Rectal smooth muscle tissue (tissue), 1 donor: ENCODE results near the gene UBFD1.
A peak's percentile ranks its signal among the peaks of the same experiment; 100 is the strongest.
"Not testable (repeated sequence)": the region's sequence is repeated elsewhere in the genome, so short reads cannot be mapped to it uniquely, and the experiment has no call there.

Experiments
- H3K27ac ChIP-seq: one replicate; pipeline ENCODE4 v1.7.0; 2013; ENCODE audit warnings: low read depth, low read length, inconsistent platforms
- H3K27me3 ChIP-seq: one replicate; pipeline ENCODE4 v1.7.0; 2013; ENCODE audit warnings: low read length; ENCODE audit not compliant: control insufficient read depth, insufficient read depth
- H3K36me3 ChIP-seq: one replicate; pipeline ENCODE4 v1.7.0; 2013; ENCODE audit warnings: low read length; ENCODE audit not compliant: control insufficient read depth, insufficient read depth
- H3K4me1 ChIP-seq: one replicate; pipeline ENCODE4 v1.7.0; 2013; ENCODE audit warnings: low read length; ENCODE audit not compliant: control insufficient read depth, insufficient read depth
- H3K4me3 ChIP-seq: one replicate; pipeline ENCODE4 v1.7.0; 2013; ENCODE audit warnings: low read length
- H3K9ac ChIP-seq: one replicate; pipeline ENCODE4 v1.7.0; 2013; ENCODE audit warnings: low read length

Gene UBFD1

GRCh38 chr16:23534868-23535860 is 22.4 kb upstream of the UBFD1 start:
- Histone ChIP-seq H3K36me3 (peaks cover 15% of the 10 kb centered on the region), H3K4me3 (no peak overlapping the region), H3K27ac (no peak overlapping the region)

GRCh38 chr16:23535901-23536300 is 21.6 kb upstream of the UBFD1 start:
- Histone ChIP-seq H3K36me3 (peaks cover 15% of the 10 kb centered on the region), H3K9ac (no peak overlapping the region), H3K27me3 (no peaks in the 10 kb centered on the region), H3K4me3 (no peak overlapping the region), H3K27ac (no peak overlapping the region), H3K4me1 (no peaks in the 10 kb centered on the region)

More at GRCh38 chr16:23534868-23535860, 22.4 kb upstream of the UBFD1 start:
- Histone ChIP-seq H3K9ac (no peak overlapping the region), H3K4me1 (no peaks in the 10 kb centered on the region), H3K27me3 (no peaks in the 10 kb centered on the region)

DNA sequence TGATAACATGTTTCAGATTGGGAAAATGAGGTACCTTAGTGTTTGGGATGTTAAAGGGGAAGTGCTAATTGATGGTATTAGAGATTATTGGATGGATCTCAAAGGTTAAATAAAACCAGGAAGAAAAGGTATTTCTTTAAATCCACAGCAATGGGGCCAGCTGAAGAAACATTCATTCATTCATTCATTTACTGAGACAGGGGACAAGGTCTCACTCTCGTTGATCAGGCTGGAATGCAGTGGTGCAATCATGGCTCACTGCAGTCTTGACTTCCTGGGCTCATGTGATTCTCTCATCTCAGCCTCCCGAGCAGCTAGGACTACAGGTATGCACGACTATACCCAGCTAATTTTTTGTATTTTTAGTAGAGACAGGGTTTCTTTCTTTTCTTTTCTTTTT is 20.1 kb upstream of the UBFD1 start:
- Histone ChIP-seq H3K27me3 (no peaks in the 10 kb centered on the region), H3K4me3 (no peak overlapping the region), H3K9ac (no peak overlapping the region), H3K4me1 (no peaks in the 10 kb centered on the region), H3K36me3 (peaks cover 15% of the 10 kb centered on the region), H3K27ac (no peak overlapping the region)

DNA sequence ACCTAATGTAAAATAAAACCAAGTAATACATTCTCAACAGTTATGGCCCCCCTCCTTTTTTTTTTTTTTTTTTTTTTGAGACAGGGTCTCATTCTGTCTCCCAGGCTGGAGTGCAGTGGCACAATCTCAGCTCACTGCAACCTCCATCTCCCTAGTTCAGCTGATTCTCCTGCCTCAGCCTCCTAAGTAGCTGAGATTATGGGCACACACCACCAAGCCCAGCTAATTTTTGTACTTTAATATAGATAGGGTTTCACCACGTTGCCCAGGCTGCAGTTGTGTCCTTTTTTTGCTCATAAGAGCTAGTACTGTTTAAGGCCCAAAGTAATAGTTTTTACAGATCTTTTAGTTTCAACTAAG is 18.6 kb upstream of the UBFD1 start:
- Histone ChIP-seq H3K27ac (no peak overlapping the region), H3K4me3 (no peak overlapping the region), H3K9ac (no peak overlapping the region), H3K4me1 (no peaks in the 10 kb centered on the region), H3K36me3 (peaks cover 11% of the 10 kb centered on the region), H3K27me3 (no peaks in the 10 kb centered on the region)

GRCh38 chr16:23539984-23540816 is 17.3 kb upstream of the UBFD1 start:
- no peaks in the 10 kb centered on the region for H3K4me1 ChIP-seq
- H3K27me3 ChIP-seq, result no peaks in the 10 kb centered on the region
- no peak overlapping the region for H3K27ac ChIP-seq
- H3K4me3 ChIP-seq, result no peak overlapping the region
- no peak overlapping the region for H3K9ac ChIP-seq
- peaks cover 9% of the 10 kb centered on the region for H3K36me3 ChIP-seq

- H3K36me3 ChIP-seq, result peaks cover 10% of the 10 kb centered on the region
- not testable (repeated sequence) for H3K27me3 ChIP-seq, H3K4me3 ChIP-seq, H3K27ac ChIP-seq, H3K4me1 ChIP-seq, H3K9ac ChIP-seq
Measured at GRCh38 chr16:23540817-23541178, 16.7 kb upstream of the UBFD1 start.

DNA sequence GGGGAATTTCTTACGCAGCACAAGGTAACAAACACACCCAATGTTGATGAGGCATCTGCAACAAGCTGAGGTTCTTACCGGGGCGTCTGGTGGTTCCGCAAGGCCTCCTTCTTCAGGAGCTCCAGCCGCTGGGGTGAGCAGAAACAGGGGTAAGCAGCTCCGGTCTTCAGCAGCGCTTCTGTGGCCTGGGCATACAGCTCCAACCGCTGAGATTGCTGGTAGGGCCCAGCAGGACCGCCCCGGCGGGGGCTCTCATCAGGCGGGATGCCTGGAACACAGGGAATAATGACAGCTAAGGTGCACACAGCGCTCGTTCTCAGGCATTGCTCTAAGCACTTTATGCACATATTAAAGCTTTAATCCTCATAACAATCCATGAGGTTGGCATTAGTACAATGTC is 13.1 kb upstream of the UBFD1 start:
- no peak overlapping the region for H3K9ac ChIP-seq
- no peaks in the 10 kb centered on the region for H3K4me1 ChIP-seq
- H3K4me3 ChIP-seq, result no peak overlapping the region
- no peaks in the 10 kb centered on the region for H3K27me3 ChIP-seq
- peaks cover 17% of the 10 kb centered on the region for H3K36me3 ChIP-seq
- H3K27ac ChIP-seq, result no peak overlapping the region

- Histone ChIP-seq H3K4me1 (no peaks in the 10 kb centered on the region), H3K27ac (no peak overlapping the region), H3K27me3 (no peaks in the 10 kb centered on the region), H3K9ac (no peak overlapping the region), H3K36me3 (peaks cover 20% of the 10 kb centered on the region), H3K4me3 (no peak overlapping the region)
Measured at GRCh38 chr16:23549938-23550337, 7.6 kb upstream of the UBFD1 start.

DNA sequence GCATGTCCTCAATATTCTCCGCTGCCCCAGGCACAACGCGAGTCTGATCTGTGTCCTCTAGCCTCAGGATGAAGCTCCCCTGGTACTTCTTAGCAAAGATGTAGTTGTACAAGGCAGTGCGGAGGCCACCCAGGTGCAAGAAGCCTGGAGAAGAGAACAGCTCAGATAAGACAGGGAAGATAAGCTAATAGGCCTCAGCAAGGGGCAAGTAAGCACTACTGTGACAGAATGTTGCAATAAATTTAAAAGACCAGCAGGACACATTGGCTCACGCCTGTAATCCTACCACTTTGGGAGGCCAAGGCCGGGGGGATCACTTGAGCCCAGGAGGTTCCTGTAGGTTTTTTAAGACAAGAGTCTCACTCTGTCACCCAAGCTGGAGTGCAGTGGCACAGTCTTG is 5.4 kb upstream of the UBFD1 start:
- no peak overlapping the region for H3K9ac ChIP-seq
- no peak overlapping the region for H3K27ac ChIP-seq
- no peaks in the 10 kb centered on the region for H3K27me3 ChIP-seq
- H3K36me3 ChIP-seq, result peaks cover 12% of the 10 kb centered on the region
- H3K4me1 ChIP-seq, result peaks cover 3% of the 10 kb centered on the region
- H3K4me3 ChIP-seq, result no peak overlapping the region

DNA sequence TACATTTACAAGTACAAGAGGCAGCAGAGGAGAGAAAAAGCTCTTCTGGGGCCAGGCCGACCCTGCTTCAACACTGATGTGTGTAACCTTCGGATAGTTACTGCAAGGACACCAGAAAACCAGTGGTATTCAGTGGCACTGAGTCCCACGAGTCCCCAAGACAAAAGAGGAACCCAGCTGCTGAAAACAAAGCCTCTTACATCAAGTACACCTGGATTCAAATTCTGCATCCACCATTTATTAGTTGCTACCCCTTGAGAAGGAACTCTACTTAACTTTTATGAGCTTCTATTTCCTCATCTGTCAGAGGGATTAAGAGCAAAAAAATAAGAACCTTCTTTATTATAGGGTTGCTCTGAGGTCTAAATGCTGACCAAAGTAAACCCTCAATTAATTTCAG is 3.0 kb upstream of the UBFD1 start:
- no peak overlapping the region for H3K4me3 ChIP-seq
- no peak overlapping the region for H3K27ac ChIP-seq
- peaks cover 14% of the 10 kb centered on the region for H3K36me3 ChIP-seq
- no peak overlapping the region for H3K9ac ChIP-seq
- peaks cover 18% of the 10 kb centered on the region for H3K4me1 ChIP-seq
- no peaks in the 10 kb centered on the region for H3K27me3 ChIP-seq

DNA sequence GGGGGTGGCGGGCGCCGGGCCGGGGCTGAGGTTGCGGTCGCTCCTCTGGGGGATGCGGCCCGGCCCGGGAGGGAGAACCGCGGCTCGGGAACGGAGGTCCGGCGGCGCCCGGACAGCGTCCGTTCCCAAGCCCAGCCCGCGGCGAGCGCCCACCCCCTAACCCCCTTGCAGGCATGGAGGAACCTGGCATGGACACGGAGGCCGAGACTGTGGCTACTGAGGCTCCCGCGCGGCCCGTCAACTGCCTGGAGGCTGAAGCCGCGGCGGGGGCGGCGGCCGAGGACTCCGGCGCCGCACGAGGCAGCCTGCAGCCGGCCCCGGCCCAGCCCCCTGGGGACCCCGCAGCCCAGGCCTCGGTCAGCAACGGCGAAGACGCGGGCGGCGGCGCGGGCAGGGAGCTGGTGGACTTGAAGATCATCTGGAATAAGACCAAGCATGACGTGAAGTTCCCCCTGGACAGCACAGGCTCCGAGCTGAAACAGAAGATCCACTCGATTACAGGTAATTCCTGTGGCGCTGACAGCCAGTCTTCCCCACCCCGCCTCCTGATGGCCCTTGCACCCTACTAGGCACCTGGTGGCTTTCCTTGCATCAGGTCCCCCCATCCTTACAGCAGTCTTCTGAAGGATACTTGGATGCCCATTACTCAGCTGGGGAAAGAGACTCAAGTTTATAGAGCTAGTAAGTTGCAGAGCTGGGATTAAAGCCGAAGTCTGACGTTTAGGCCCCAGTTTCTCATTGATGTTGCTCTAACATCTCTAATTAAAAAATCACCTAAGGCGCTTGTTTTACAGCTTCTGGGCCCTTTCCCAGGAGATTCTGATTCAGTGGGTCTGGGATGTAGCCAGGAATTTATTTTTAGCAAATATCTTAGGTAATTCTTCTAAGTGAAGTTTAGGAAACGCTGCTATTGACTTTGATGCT is 514 bp downstream of the UBFD1 start:
- Histone ChIP-seq H3K27me3 (no peaks in the 10 kb centered on the region), H3K4me1 (peaks cover 18% of the 10 kb centered on the region), H3K36me3 (peaks cover 27% of the 10 kb centered on the region)

GRCh38 chr16:23561586-23561985 is 4.1 kb downstream of the UBFD1 start:
- Histone ChIP-seq H3K27me3 (no peaks in the 10 kb centered on the region), H3K9ac (no peak overlapping the region), H3K4me3 (no peak overlapping the region), H3K27ac (no peak overlapping the region), H3K4me1 (peaks cover 18% of the 10 kb centered on the region), H3K36me3 (peaks cover 47% of the 10 kb centered on the region)

More for the DNA sequence above, 514 bp downstream of the UBFD1 start:
- Histone ChIP-seq H3K27ac (peak overlapping the region; percentile 92), H3K9ac (peak overlapping the region; percentile 59), H3K4me3 (peak overlapping the region; percentile 90)
